Ishikawa (cell line): Measurements from ENCODE around the gene OSBPL9.

ENCODE experiments used
- CEBPB ChIP-seq: IDR thresholded peaks from 2 replicates; pipeline ENCODE4 v1.6.1; 2012
- CREB1 ChIP-seq: IDR thresholded peaks from 2 replicates; pipeline ENCODE4 v1.6.1; 2012; ENCODE audit warnings: low read depth
- EGR1 ChIP-seq: IDR thresholded peaks from 2 replicates; pipeline ENCODE4 v1.6.1; 2012
- EP300 ChIP-seq: IDR thresholded peaks from 2 replicates; pipeline ENCODE4 v1.6.1; 2012; ENCODE audit warnings: borderline replicate concordance
- FOXM1 ChIP-seq: IDR thresholded peaks from 2 replicates; pipeline ENCODE4 v1.6.1; 2012; ENCODE audit warnings: low read depth, borderline replicate concordance
- MAX ChIP-seq: IDR thresholded peaks from 2 replicates; pipeline ENCODE4 v1.6.1; 2012
- NFIC ChIP-seq: IDR thresholded peaks from 2 replicates; pipeline ENCODE4 v1.6.1; 2012
- RAD21 ChIP-seq: IDR thresholded peaks from 2 replicates; pipeline ENCODE4 v1.6.1; 2012; ENCODE audit warnings: low read depth
- REST ChIP-seq: IDR thresholded peaks from 2 replicates; pipeline ENCODE4 v1.6.1; 2012; ENCODE audit warnings: low read depth, mild to moderate bottlenecking
- TAF1 ChIP-seq: IDR thresholded peaks from 2 replicates; pipeline ENCODE4 v1.6.1; 2012; ENCODE audit warnings: low read depth, mild to moderate bottlenecking
- TCF12 ChIP-seq: IDR thresholded peaks from 2 replicates; pipeline ENCODE4 v1.6.1; 2012; ENCODE audit warnings: low read depth
- TEAD4 ChIP-seq: IDR thresholded peaks from 2 replicates; pipeline ENCODE4 v1.6.1; 2012
- USF1 ChIP-seq: IDR thresholded peaks from 2 replicates; pipeline ENCODE4 v1.6.1; 2012
- YY1 ChIP-seq: IDR thresholded peaks from 2 replicates; pipeline ENCODE4 v1.6.1; 2012; ENCODE audit warnings: low read depth
- ZBTB7A ChIP-seq: IDR thresholded peaks from 2 replicates; pipeline ENCODE4 v1.6.1; 2012; ENCODE audit warnings: low read depth

Gene OSBPL9

GRCh38 chr1:51790385-51790784, 173.5 kb downstream of the OSBPL9 start:
- TF ChIP-seq EP300 (no peak), EGR1 (no peak), ZBTB7A (no peak)

GRCh38 chr1:51791888-51792287, 175.0 kb downstream of the OSBPL9 start:
- TF ChIP-seq RAD21 (no peak), REST (no peak), TCF12 (no peak), TEAD4 (no peak), ZBTB7A (no peak), TAF1 (no peak), USF1 (no peak), EGR1 (no peak), CEBPB (no peak), CREB1 (no peak), NFIC (no peak)

GRCh38 chr1:51792864-51793263, 176.0 kb downstream of the OSBPL9 start:
- TF ChIP-seq TEAD4 = no peak
- no peak for TF ChIP-seq NFIC
- no peak for TF ChIP-seq CEBPB
- no peak for TF ChIP-seq YY1
- TF ChIP-seq USF1 = no peak
- TF ChIP-seq EP300 = no peak
- TF ChIP-seq RAD21 = no peak
- no peak for TF ChIP-seq EGR1
- TF ChIP-seq TCF12 = no peak
- no peak for TF ChIP-seq ZBTB7A
- no peak for TF ChIP-seq MAX
- TF ChIP-seq TAF1 = no peak
- no peak for TF ChIP-seq REST
- no peak for TF ChIP-seq CREB1

GRCh38 chr1:51794260-51794659, 177.4 kb downstream of the OSBPL9 start:
- TF ChIP-seq TAF1 = no peak

- TF ChIP-seq FOXM1 (no peak), CEBPB (no peak), MAX (no peak), EP300 (no peak), EGR1 (no peak)
Measured at GRCh38 chr1:51794868-51795267, 178.0 kb downstream of the OSBPL9 start.

GRCh38 chr1:51799372-51799771, 182.5 kb downstream of the OSBPL9 start:
- no peak for TF ChIP-seq REST
- no peak for TF ChIP-seq USF1
- no peak for TF ChIP-seq CREB1
- TF ChIP-seq MAX = no peak
- no peak for TF ChIP-seq ZBTB7A
